GM06990 (cell line): ENCODE results near the gene TNRC6C.
"Not testable (repeated sequence)": the region's sequence is repeated elsewhere in the genome, so short reads cannot be mapped to it uniquely, and the experiment has no call there.

Experiments used
- DNase-seq: peaks from one replicate; pipeline ENCODE4 v3.0.0-alpha.2; 2011; ENCODE audit not compliant: insufficient read length; ENCODE audit errors: extremely low read depth
- H3K27me3 ChIP-seq: replicated peaks from 2 replicates; pipeline ENCODE4 v1.6.0; 2011; ENCODE audit warnings: low read length; ENCODE audit not compliant: control insufficient read depth, insufficient read depth
- H3K36me3 ChIP-seq: 2 replicates; pipeline ENCODE4 v1.5.1; 2011; ENCODE audit warnings: low read length; ENCODE audit not compliant: control insufficient read depth, insufficient read depth
- H3K4me3 ChIP-seq: replicated peaks from 2 replicates; pipeline ENCODE4 v1.5.1; 2011; ENCODE audit warnings: low read depth, mild to moderate bottlenecking, control low read depth, low read length
- CTCF ChIP-seq: IDR thresholded peaks from 2 replicates; pipeline ENCODE4 v1.5.1; 2011; ENCODE audit warnings: low read length, control low read depth, mild to moderate bottlenecking, inconsistent platforms; ENCODE audit not compliant: insufficient read depth, poor library complexity, severe bottlenecking

The TNRC6C gene

DNA sequence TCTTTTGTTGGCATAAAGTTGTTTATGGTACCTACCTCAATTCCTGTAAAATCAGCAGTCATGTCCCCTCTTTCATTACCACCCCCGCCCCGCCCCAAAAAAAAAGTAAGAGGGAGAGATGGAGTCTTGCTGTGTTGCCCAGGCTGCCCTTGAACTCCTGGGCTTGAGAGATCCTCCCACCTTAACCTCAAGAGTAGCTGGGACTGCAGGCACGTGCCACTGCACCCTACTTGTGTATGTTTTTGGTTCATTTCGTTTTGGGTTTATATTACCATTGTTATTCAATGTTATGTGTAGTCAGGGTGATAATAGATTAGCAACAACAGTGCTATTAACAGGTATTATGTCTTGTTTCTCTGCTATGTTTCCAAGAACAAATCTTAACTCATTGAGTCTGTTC is 15.9 kb downstream of the TNRC6C start:
- TF ChIP-seq CTCF: no peak
- no peaks in the 10 kb centered on the region for H3K27me3 ChIP-seq
- H3K36me3 ChIP-seq: no peaks in the 10 kb centered on the region
- H3K4me3 ChIP-seq: no peak overlapping the region
- DNase-seq: no peak

DNA sequence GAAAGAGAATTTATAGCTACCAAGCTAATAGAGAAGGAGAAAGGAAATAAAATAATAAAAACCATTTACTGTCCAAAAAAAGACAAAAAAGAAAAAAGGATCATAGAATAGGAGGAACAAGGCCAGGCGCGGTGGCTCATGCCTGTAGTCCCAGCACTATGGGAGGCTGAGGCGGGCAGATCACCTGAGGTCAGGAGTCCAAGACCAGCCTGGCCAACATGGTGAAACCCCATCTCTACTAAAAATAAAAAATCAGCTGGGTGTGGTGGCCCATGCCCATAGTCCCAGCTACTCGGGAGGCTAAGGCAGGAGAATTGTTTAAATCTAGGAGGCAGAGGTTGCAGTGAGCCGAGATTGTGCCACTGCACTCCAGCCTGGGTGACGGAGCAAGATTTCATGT is 23.9 kb downstream of the TNRC6C start:
- not testable (repeated sequence) for H3K27me3 ChIP-seq, H3K4me3 ChIP-seq, DNase-seq, H3K36me3 ChIP-seq

- no peak for DNase-seq
- H3K27me3 ChIP-seq: no peaks in the 10 kb centered on the region
- no peaks in the 10 kb centered on the region for H3K36me3 ChIP-seq
- H3K4me3 ChIP-seq: no peak overlapping the region
- no peak for TF ChIP-seq CTCF
Measured at GRCh38 chr17:77990301-77990700, 31.8 kb downstream of the TNRC6C start.

- not testable (repeated sequence) for DNase-seq, H3K4me3 ChIP-seq, H3K36me3 ChIP-seq, H3K27me3 ChIP-seq
Measured at GRCh38 chr17:77993735-77994134, 35.2 kb downstream of the TNRC6C start.

- no peak for TF ChIP-seq CTCF
- no peak for DNase-seq
- no peaks in the 10 kb centered on the region for H3K36me3 ChIP-seq
Measured at GRCh38 chr17:77995146-77995852, 36.8 kb downstream of the TNRC6C start.

DNA sequence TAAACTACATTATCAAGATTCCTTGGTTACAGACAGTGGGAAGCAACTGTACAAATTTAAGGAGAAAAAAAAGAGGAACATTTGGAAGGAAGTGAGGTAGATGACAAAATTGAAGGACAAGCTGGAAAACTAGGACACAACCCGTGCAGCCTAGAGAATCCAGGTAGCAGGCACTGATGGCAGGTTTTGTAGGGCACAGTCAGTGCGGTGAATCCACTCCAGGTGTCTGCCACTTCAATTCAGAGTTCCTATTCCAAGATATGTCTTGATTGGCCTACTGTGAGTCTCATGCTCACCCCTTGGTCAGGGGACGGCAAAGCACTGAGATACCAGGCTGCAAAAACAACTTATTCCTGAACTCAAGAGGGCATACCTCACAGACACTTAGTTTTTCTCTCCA is 37.8 kb downstream of the TNRC6C start:
- H3K36me3 ChIP-seq: no peaks in the 10 kb centered on the region
- H3K27me3 ChIP-seq: no peaks in the 10 kb centered on the region
- DNase-seq: no peak
- H3K4me3 ChIP-seq: no peak overlapping the region
- no peak for TF ChIP-seq CTCF

More at GRCh38 chr17:77995146-77995852, 36.8 kb downstream of the TNRC6C start:
- no peak overlapping the region for H3K4me3 ChIP-seq
- H3K27me3 ChIP-seq: no peaks in the 10 kb centered on the region
